Stimulated activated CD4-positive, alpha-beta T cell treated with anti-CD3 and anti-CD28 coated beads, TNF-alpha, amount 100 ng/mL, for 4 hours (primary cell): ENCODE data around the gene KCNH8.

Experiments
- DNase-seq, 3 experiments: peaks; one replicate each; pipeline ENCODE4 v3.0.0-alpha.2; 2020; ENCODE audit warnings: low read depth in 3 of 3

KCNH8 gene

GRCh38 chr3:19363071-19363470 is 214.8 kb downstream of the KCNH8 start:
- no peak for DNase-seq

GRCh38 chr3:19364148-19364547 is 215.8 kb downstream of the KCNH8 start:
- DNase-seq, result no peak

- no peak for DNase-seq
These were observed 217.2 kb downstream of the KCNH8 start for GRCh38 chr3:19365471-19365870.

GRCh38 chr3:19384868-19385267 is 236.6 kb downstream of the KCNH8 start:
- DNase-seq, result no peak

- no peak for DNase-seq
These were observed 243.8 kb downstream of the KCNH8 start for GRCh38 chr3:19392150-19392549.

- DNase-seq, result no peak
These were observed 246.6 kb downstream of the KCNH8 start for GRCh38 chr3:19394946-19395345.

- DNase-seq, result no peak
These were observed 248.4 kb downstream of the KCNH8 start for GRCh38 chr3:19396726-19397125.

GRCh38 chr3:19399356-19399755 is 251.0 kb downstream of the KCNH8 start:
- DNase-seq, result no peak

GRCh38 chr3:19399836-19400235 is 251.5 kb downstream of the KCNH8 start:
- DNase-seq, result no peak

GRCh38 chr3:19420159-19420558 is 271.8 kb downstream of the KCNH8 start:
- no peak for DNase-seq

GRCh38 chr3:19425825-19426224 is 277.5 kb downstream of the KCNH8 start:
- DNase-seq, result no peak

GRCh38 chr3:19427422-19428149 is 279.3 kb downstream of the KCNH8 start:
- no peak for DNase-seq

- no peak for DNase-seq
These were observed 280.4 kb downstream of the KCNH8 start for GRCh38 chr3:19428729-19429128.

- DNase-seq, result no peak
These were observed 284.4 kb downstream of the KCNH8 start for GRCh38 chr3:19432669-19433068.

GRCh38 chr3:19436746-19437145 is 288.4 kb downstream of the KCNH8 start:
- DNase-seq, result no peak

- no peak for DNase-seq
These were observed 291.6 kb downstream of the KCNH8 start for GRCh38 chr3:19439944-19440343.

- no peak for DNase-seq
These were observed 297.8 kb downstream of the KCNH8 start for GRCh38 chr3:19446138-19446537.

GRCh38 chr3:19446687-19447086 is 298.4 kb downstream of the KCNH8 start:
- DNase-seq, result no peak

GRCh38 chr3:19455546-19455945 is 307.2 kb downstream of the KCNH8 start:
- no peak for DNase-seq

- DNase-seq, result no peak
These were observed 308.4 kb downstream of the KCNH8 start for GRCh38 chr3:19456738-19457137.

GRCh38 chr3:19457449-19457848 is 309.1 kb downstream of the KCNH8 start:
- no peak for DNase-seq

GRCh38 chr3:19467761-19468160 is 319.5 kb downstream of the KCNH8 start:
- DNase-seq, result no peak

GRCh38 chr3:19471138-19471537 is 322.8 kb downstream of the KCNH8 start:
- DNase-seq, result no peak

- no peak for DNase-seq
These were observed 325.8 kb downstream of the KCNH8 start for GRCh38 chr3:19473971-19474580.
